NT2/D1 (cell line): ENCODE results near the gene TRPM6.
"Not testable (repeated sequence)": the region's sequence is repeated elsewhere in the genome, so short reads cannot be mapped to it uniquely, and the experiment has no call there.

ENCODE experiments used
- DNase-seq: peaks from one replicate; pipeline ENCODE4 v3.0.0-alpha.2; 2011; ENCODE audit warnings: low read depth, low spot score
- H3K27me3 ChIP-seq: 2 replicates; pipeline ENCODE4 v1.6.0; 2011; ENCODE audit warnings: mild to moderate bottlenecking; ENCODE audit not compliant: insufficient read length, insufficient read depth
- H3K36me3 ChIP-seq: 2 replicates; pipeline ENCODE4 v1.6.1; 2011; ENCODE audit warnings: mild to moderate bottlenecking, low read length, mixed read lengths; ENCODE audit not compliant: insufficient read depth, insufficient read length
- H3K4me1 ChIP-seq: 2 replicates; pipeline ENCODE4 v1.5.1; 2011; ENCODE audit not compliant: insufficient read depth, insufficient read length
- H3K4me3 ChIP-seq: 2 replicates; pipeline ENCODE4 v1.5.1; 2011; ENCODE audit warnings: low read depth; ENCODE audit not compliant: insufficient read length
- H3K9ac ChIP-seq: 2 replicates; pipeline ENCODE4 v1.6.0; 2011; ENCODE audit warnings: low read depth; ENCODE audit not compliant: insufficient read length
- H3K9me3 ChIP-seq: 2 replicates; pipeline ENCODE4 v1.5.1; 2011; ENCODE audit warnings: mild to moderate bottlenecking, low read length; ENCODE audit not compliant: insufficient read depth
- SUZ12 ChIP-seq: IDR thresholded peaks from 2 replicates; pipeline ENCODE4 v1.6.1; 2011; ENCODE audit not compliant: insufficient read length, insufficient read depth; ENCODE audit errors: extremely low read depth
- YY1 ChIP-seq: IDR thresholded peaks from 2 replicates; pipeline ENCODE4 v1.6.1; 2011; ENCODE audit not compliant: insufficient read length, insufficient read depth
- ZNF274 ChIP-seq: IDR thresholded peaks from 2 replicates; pipeline ENCODE4 v1.6.1; 2011; ENCODE audit warnings: mild to moderate bottlenecking, low read depth, low read length

TRPM6 gene

DNA sequence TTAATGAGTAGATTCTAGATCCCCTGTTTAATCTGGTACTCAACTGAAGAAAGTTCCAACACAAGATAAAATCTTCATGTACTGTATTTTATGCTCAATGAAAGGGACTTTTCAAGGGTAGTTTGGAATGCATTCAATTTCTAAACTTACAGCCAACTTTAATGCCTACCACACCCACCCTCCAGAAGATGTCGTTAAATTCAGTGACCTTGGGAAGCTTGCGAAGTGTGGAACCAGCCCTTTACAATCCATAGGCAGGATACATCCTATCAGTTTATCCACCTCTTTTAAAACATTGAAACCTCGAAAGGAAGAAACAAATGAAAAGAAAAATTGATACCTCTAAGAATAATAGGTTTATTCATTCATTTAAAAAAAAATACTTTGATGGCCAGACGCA lies 20.2 kb downstream of the TRPM6 start:
- no peak overlapping the region for H3K4me3 ChIP-seq

DNA sequence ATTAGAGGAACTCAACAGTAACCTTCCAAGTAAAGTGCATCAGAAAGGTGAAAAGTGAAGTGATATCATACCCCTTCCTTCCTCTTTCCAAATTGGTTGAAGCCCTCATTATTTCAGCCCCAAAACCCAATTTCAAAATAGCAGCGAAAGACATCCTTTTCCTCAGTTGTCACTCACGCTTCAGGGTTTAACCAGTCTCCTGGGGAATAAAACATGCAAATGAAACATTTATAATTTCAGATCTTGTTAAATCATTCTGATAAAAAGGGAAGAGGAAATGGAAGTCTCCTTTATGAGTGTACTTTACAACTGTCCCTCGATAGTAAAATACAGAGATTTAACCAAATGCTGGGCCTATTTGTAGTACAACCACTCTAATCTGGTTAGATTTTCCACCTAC lies 22.5 kb downstream of the TRPM6 start:
- Histone ChIP-seq H3K9me3 (no peaks in the 10 kb centered on the region), H3K4me1 (no peaks in the 10 kb centered on the region), H3K9ac (no peak overlapping the region), H3K36me3 (no peaks in the 10 kb centered on the region), H3K4me3 (no peak overlapping the region), H3K27me3 (no peaks in the 10 kb centered on the region)
- TF ChIP-seq SUZ12 (no peak), YY1 (no peak), ZNF274 (no peak)
- DNase-seq, result no peak

More for the DNA sequence above, 20.2 kb downstream of the TRPM6 start:
- DNase-seq, result no peak
- no peaks in the 10 kb centered on the region for H3K27me3 ChIP-seq
- H3K9ac ChIP-seq, result no peak overlapping the region
- no peaks in the 10 kb centered on the region for H3K36me3 ChIP-seq
- TF ChIP-seq ZNF274 (no peak), YY1 (no peak), SUZ12 (no peak)
- no peaks in the 10 kb centered on the region for H3K4me1 ChIP-seq
- no peaks in the 10 kb centered on the region for H3K9me3 ChIP-seq

DNA sequence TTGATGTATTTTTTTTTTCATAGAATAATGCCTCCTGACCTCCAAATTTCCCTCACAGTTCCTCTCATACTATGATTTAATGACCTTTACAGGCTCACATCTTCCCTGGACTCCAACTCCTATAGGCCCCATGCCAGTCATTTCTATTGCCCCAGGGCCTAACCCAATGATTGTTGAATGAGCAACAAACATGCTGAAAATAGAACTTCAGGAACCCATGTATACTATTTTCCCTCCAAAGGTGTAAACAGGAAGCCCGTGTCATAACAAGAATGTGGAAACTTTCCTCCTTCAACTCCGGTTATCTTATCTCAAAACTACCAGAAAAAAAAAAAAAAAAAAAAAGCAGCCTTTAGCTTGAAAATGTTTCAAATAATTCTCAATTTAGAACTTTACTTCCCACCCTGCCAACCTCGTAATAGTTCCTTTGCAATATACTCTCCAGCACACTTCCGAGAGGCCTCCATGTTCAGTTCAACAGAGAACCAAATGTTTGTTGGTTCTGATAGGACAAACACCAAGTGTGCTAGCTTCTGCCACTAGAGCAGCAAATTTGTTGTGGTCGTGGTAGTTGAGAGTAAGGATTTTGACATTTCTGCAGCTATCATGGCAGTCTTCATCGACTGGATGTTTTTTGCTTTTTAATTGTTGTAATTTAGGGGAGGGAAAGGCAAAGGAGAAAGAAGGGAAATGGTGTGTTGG lies 25.8 kb downstream of the TRPM6 start:
- Histone ChIP-seq H3K4me1 (no peaks in the 10 kb centered on the region), H3K36me3 (no peaks in the 10 kb centered on the region), H3K27me3 (no peaks in the 10 kb centered on the region), H3K4me3 (no peak overlapping the region), H3K9ac (no peak overlapping the region), H3K9me3 (no peaks in the 10 kb centered on the region)
- TF ChIP-seq YY1 (no peak), ZNF274 (no peak), SUZ12 (no peak)
- no peak for DNase-seq

DNA sequence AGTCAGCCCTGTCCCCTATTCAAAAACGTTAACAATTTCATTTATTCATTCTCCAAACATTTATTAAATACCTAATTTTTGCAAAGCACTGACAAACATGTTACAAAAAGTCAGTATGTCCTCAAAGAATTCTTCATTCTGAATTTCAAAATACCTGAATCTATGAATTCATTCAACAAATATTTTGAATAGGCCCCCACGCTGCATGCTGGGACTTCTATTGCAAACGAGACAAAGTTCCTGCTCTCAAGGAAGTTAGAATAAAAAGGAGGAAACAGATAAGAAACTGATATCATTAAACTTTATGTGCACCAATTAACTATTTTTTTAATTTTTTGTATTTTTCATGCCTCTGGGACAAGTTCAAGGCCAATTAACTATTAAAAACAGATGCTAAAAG lies 26.6 kb downstream of the TRPM6 start:
- no peaks in the 10 kb centered on the region for H3K36me3 ChIP-seq
- H3K9me3 ChIP-seq, result no peaks in the 10 kb centered on the region
- TF ChIP-seq YY1 (no peak), ZNF274 (no peak), SUZ12 (no peak)
- H3K9ac ChIP-seq, result no peak overlapping the region
- no peak overlapping the region for H3K4me3 ChIP-seq
- DNase-seq, result no peak
- H3K27me3 ChIP-seq, result no peaks in the 10 kb centered on the region
- H3K4me1 ChIP-seq, result no peaks in the 10 kb centered on the region

DNA sequence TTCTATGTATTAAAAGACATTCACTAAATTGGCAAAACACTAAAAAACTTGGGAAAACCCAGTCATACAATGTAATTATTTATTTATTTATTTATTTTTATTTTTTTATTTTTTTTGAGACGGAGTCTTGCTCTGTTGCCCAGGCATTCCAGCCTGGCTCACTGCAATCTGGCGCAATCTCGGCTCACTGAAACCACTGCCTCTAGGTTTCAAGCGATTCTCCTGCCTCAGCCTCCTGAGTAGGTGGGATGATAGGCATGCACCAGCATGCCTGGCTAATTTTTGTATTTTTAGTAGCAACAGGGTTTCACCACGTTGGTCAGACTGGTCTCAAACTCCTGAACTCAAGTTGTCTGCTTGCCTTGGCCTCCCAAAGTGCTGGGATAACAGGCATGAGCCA lies 27.5 kb downstream of the TRPM6 start:
- not testable (repeated sequence) for H3K36me3 ChIP-seq, H3K9me3 ChIP-seq, DNase-seq, H3K4me3 ChIP-seq, H3K9ac ChIP-seq, H3K27me3 ChIP-seq, H3K4me1 ChIP-seq

DNA sequence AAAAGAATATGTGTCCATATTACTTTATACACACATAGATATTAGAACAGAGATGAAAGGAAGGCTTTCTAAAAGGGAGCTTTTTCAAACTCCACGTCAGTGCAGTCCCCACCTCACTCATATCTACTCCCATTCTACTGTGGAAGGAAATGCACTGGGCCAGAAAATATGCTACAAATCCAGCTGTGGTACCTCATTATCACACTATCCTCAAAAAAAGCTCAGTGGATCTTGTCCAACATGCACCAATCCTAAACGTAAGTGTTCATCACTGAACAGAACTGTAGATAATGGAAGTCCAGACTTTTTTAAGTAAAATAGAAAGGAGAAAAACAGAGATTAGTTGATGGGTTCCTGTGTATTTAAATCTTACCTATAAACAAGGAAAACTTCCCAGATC lies 27.9 kb downstream of the TRPM6 start:
- DNase-seq, result no peak
- Histone ChIP-seq H3K27me3 (no peaks in the 10 kb centered on the region), H3K9ac (no peak overlapping the region), H3K36me3 (no peaks in the 10 kb centered on the region), H3K9me3 (no peaks in the 10 kb centered on the region), H3K4me3 (no peak overlapping the region), H3K4me1 (no peaks in the 10 kb centered on the region)
- TF ChIP-seq ZNF274, result no peak
- no peak for TF ChIP-seq YY1
- TF ChIP-seq SUZ12, result no peak

DNA sequence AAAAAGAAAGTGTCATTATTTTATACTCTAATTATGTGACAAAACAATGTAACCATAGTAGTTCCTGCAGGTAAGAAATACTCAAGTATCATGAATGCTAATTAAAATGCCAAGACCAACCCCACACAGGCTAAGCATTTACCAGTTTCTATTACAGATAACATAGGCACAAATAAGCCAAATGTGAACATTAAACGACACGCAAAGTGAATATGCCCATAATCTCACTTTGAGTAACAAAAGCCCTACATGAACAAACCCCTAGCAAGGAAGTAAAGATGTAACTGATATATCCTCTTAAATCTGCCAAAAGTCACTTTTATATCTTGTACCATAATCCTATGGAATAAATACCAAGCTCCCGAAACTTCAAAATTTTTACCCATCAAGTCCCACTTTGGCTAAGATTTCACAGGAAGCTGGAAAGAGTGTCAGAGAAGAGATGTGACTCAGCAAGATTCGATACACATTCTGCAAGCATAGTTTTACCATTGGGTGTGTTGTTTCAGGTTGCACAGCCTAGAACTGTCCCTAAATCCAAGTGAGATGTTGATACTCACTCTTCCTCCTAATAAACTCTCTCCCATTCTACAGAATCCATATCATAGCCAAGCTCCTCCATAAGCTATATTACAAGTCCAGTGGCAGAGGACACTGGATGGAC lies 28.8 kb downstream of the TRPM6 start:
- no peak for DNase-seq
- no peaks in the 10 kb centered on the region for H3K9me3 ChIP-seq
- TF ChIP-seq YY1 (no peak), ZNF274 (no peak)
- no peaks in the 10 kb centered on the region for H3K27me3 ChIP-seq
- H3K36me3 ChIP-seq, result no peaks in the 10 kb centered on the region
- H3K9ac ChIP-seq, result no peak overlapping the region
- no peak overlapping the region for H3K4me3 ChIP-seq
- H3K4me1 ChIP-seq, result no peaks in the 10 kb centered on the region
